ES-I3 (cell line): Measurements from ENCODE around the gene RCHY1.

Source experiments
- H3K36me3 ChIP-seq: 2 replicates; pipeline ENCODE4 v1.6.1; 2013; ENCODE audit warnings: mild to moderate bottlenecking, low read length, control low read depth, moderate library complexity; ENCODE audit not compliant: insufficient read depth
- H3K4me1 ChIP-seq: 2 replicates; pipeline ENCODE4 v1.6.1; 2013; ENCODE audit warnings: mild to moderate bottlenecking, control low read depth, low read length; ENCODE audit not compliant: insufficient read depth
- H3K9ac ChIP-seq: 2 replicates; pipeline ENCODE4 v1.6.1; 2013; ENCODE audit warnings: low read depth, mild to moderate bottlenecking, low read length, moderate library complexity
- H3K9me3 ChIP-seq: 2 replicates; pipeline ENCODE4 v1.6.1; 2013; ENCODE audit warnings: mild to moderate bottlenecking, low read length, moderate library complexity; ENCODE audit not compliant: control insufficient read depth, insufficient read depth

RCHY1 gene

DNA sequence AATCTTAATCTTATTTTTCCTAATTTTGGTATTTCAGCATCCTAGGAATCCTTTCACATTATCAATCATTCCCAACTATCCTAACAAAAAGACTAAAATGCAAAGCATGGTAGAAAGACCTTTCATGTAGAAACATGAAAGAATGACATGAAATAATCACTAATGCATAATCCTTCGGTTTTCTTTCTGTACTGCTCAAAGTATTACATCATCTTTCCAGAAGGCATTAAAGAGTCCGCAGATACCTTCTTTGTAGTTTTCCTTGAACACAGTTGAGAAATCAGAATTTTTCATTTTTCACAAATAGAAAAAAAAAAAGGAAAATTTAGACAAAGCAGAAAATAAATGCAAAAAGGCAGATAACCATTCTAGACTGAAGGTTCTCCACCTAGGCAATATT is 11.5 kb downstream of the RCHY1 start:
- H3K9ac ChIP-seq, result no peak overlapping the region
- H3K4me1 ChIP-seq, result no peaks in the 10 kb centered on the region
- H3K36me3 ChIP-seq, result no peaks in the 10 kb centered on the region; the same call in 1 of the 2 replicates
- H3K9me3 ChIP-seq, result no peaks in the 10 kb centered on the region

DNA sequence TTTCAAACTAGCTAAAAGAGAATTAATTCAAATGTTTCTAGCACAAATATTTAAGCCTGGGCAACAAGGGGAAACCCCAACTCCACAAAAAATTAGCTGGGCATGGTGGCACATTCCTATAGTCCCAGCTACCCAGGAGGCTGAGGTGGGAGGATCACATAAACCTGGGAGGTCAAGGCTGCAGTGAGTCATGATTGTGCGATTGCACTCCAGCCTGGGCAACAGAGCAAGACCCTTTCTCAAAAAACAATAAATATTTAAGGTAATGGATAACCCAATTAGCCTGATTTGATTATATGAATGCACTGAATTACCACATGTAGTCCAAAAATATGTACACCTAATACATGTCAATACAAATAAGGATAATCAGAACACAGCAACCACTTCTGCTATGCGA is 14.3 kb downstream of the RCHY1 start:
- Histone ChIP-seq H3K9me3 (no peaks in the 10 kb centered on the region), H3K4me1 (no peaks in the 10 kb centered on the region), H3K9ac (no peak overlapping the region), H3K36me3 (no peaks in the 10 kb centered on the region)

DNA sequence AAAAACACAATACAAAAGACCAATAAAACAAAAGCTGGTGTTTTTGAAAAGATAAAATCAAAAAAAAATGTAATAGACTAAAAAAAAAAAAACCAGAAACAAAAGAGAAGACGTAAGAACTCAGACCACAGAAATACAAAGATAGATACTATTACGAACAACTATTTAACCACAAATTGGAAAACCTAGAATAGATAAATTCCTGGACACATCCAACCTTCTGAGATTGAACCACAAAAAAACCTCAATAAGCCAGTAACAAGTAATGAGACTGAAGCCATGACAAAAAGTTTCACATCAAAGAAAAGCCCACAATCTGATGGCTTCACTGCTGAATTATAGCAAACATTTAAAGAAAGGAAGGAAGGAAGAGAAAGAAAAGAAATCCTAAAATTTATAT is 16.2 kb downstream of the RCHY1 start:
- no peaks in the 10 kb centered on the region for H3K9me3 ChIP-seq
- H3K36me3 ChIP-seq, result no peaks in the 10 kb centered on the region
- H3K4me1 ChIP-seq, result no peaks in the 10 kb centered on the region
- H3K9ac ChIP-seq, result no peak overlapping the region

DNA sequence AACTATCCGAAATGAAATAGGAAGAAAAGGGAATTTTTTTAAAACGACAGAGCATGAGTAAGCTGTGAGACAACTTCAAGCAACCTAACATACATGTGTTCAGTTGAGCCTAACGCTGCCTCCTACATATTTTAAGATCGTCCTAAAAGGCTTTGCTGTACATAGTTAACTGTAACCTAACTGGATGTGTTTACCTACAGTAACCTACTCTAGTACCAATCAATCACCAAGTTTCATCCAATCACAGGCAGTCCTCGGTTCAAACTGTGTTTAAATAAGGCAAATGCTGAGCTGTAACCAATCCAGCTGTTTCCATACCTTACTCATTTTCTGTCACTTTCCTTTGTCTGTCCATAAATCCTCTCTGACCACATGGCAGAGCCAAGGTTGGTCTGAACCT is 17.1 kb downstream of the RCHY1 start:
- H3K36me3 ChIP-seq, result no peaks in the 10 kb centered on the region

DNA sequence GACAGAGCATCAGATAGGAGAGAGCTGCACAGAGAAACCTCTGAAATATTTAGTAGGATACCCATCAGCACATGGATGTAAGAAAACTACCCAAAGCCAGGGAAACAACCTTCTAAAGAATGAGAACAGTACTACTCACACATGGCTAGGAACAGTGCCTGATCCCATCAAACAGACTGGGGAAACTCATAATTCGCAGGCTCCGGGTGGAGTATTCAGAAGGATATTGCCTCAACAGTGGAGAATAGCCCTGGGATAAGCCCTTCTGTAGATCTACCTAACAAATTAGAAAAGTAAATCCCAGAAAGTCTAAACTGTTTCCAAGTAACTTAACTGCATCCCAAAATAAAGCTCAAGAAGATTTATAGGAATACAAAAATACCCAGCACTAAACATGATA is 17.8 kb downstream of the RCHY1 start:
- Histone ChIP-seq H3K36me3 (no peaks in the 10 kb centered on the region), H3K9me3 (no peaks in the 10 kb centered on the region), H3K9ac (no peak overlapping the region), H3K4me1 (no peaks in the 10 kb centered on the region)

More for the DNA sequence above, 17.1 kb downstream of the RCHY1 start:
- Histone ChIP-seq H3K9ac (no peak overlapping the region), H3K4me1 (no peaks in the 10 kb centered on the region), H3K9me3 (no peaks in the 10 kb centered on the region)

- Histone ChIP-seq H3K9ac (no peak overlapping the region), H3K9me3 (no peaks in the 10 kb centered on the region), H3K4me1 (no peaks in the 10 kb centered on the region), H3K36me3 (no peaks in the 10 kb centered on the region)
Observed at GRCh38 chr4:75495476-75495875, 18.7 kb downstream of the RCHY1 start.

DNA sequence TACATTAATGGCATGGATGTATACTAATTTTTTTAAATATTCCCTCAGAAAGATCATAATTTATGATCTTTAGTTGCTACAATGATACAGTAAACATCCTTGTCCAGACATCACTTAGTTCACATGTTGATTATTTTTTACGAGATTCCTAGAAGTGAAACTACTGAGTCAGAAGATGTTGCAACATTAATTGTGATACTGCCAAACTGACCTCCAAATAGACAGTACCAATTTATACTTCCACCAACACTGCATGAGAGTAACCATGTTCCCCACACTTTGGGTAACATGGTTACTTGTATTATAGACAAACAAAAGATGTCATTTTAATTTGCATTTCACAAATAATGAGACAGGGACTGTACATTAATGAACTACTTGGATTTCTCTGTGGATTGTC is 19.6 kb downstream of the RCHY1 start:
- no peaks in the 10 kb centered on the region for H3K9me3 ChIP-seq
- H3K36me3 ChIP-seq, result no peaks in the 10 kb centered on the region
- no peaks in the 10 kb centered on the region for H3K4me1 ChIP-seq
- H3K9ac ChIP-seq, result no peak overlapping the region

GRCh38 chr4:75490155-75490554 is 24.0 kb downstream of the RCHY1 start:
- H3K36me3 ChIP-seq, result no peaks in the 10 kb centered on the region
- no peaks in the 10 kb centered on the region for H3K9me3 ChIP-seq
- no peaks in the 10 kb centered on the region for H3K4me1 ChIP-seq
- no peak overlapping the region for H3K9ac ChIP-seq

DNA sequence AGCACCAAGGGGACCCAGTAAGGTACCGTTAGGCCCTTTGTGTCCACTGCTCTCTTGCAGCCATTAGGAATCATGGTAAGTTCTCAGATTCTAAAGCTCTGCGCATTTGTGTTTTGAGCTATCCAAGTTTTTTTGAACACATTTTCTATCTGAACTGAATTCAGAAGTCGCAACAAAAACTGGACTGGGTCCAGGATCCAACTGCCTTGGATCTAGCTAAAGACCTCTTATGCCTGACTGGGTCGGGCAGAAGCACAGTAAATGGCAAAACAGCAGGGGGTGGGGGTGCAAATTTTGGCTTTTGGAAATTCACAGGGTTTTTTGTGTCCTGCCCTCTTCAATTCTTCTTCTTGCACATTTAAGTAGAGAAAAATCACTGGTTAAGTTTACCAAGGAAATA is 30.0 kb downstream of the RCHY1 start:
- H3K9me3 ChIP-seq, result no peaks in the 10 kb centered on the region
- H3K36me3 ChIP-seq, result peaks cover 3% of the 10 kb centered on the region; the same call in 1 of the 2 replicates
- no peaks in the 10 kb centered on the region for H3K4me1 ChIP-seq
- no peak overlapping the region for H3K9ac ChIP-seq

GRCh38 chr4:75477201-75477600 is 37.0 kb downstream of the RCHY1 start:
- Histone ChIP-seq H3K36me3 (peaks cover under 1% of the 10 kb centered on the region; the same call in 1 of the 2 replicates), H3K9ac (no peak overlapping the region), H3K9me3 (peaks cover 2% of the 10 kb centered on the region; the same call in 1 of the 2 replicates), H3K4me1 (no peaks in the 10 kb centered on the region)

DNA sequence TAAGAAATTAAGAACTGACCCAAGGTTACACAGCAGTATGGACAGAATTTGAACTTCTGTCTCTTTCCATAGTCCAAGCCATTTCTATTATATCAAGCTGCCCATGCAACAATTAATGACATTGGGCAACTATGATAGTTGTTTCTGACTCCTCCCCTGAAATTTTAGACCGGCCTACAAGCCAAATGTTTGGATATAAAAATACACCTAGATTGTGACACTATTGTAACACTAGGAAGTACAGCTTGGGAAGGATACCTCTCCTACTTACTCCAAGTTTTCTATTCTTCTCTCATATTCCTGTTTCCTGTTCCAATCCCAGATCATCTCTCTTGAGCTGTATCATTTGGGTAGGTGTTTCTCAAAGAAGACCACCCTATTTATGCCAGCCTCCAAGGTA is 43.5 kb downstream of the RCHY1 start:
- H3K4me1 ChIP-seq, result no peaks in the 10 kb centered on the region
- no peak overlapping the region for H3K9ac ChIP-seq
- no peaks in the 10 kb centered on the region for H3K36me3 ChIP-seq
- H3K9me3 ChIP-seq, result no peaks in the 10 kb centered on the region

DNA sequence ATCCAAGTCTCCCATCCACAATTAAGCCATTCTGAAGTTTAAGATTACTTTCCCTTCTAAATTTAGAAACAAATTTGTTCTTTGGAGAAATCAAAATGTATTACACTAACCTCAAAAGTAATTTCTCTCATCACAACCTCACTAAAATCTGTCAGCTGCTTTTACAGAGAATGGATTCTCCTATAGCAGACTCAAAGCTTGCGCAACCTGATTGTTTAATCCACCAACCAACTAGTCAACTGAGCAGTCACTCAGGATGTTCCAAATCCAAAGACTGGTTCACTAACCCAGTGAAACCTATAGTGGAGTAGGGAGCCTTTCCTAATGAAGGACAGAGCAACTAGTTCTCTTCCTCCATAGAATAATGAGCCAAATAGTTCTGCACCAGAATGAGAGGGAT is 44.3 kb downstream of the RCHY1 start:
- H3K36me3 ChIP-seq, result no peaks in the 10 kb centered on the region
- H3K4me1 ChIP-seq, result no peaks in the 10 kb centered on the region

GRCh38 chr4:75457365-75457764 is 56.8 kb downstream of the RCHY1 start:
- no peaks in the 10 kb centered on the region for H3K4me1 ChIP-seq
- H3K36me3 ChIP-seq, result no peaks in the 10 kb centered on the region
- no peaks in the 10 kb centered on the region for H3K9me3 ChIP-seq
- H3K9ac ChIP-seq, result no peak overlapping the region

More for the DNA sequence above, 44.3 kb downstream of the RCHY1 start:
- no peaks in the 10 kb centered on the region for H3K9me3 ChIP-seq
- H3K9ac ChIP-seq, result no peak overlapping the region

DNA sequence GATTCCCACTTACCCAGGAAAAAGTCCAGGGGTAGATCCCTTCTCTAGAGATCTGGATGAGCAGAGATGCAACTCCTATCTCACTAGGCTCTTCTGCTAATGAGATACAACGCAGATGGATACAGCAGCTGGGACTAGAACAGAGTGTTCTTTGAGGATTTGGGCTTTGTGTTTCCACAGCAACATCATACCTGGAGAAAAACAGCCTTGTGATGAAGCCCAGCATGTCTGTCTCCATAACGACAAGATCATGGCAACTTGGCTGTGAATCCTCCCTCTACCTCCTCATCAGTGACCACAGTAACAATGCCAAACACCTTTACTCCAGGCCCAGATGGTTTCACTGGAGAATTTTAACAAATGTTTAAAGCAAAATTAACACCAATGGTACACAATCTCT is 80.1 kb downstream of the RCHY1 start:
- H3K36me3 ChIP-seq, result no peaks in the 10 kb centered on the region
- H3K9ac ChIP-seq, result no peak overlapping the region
- H3K4me1 ChIP-seq, result no peaks in the 10 kb centered on the region
- H3K9me3 ChIP-seq, result no peaks in the 10 kb centered on the region

DNA sequence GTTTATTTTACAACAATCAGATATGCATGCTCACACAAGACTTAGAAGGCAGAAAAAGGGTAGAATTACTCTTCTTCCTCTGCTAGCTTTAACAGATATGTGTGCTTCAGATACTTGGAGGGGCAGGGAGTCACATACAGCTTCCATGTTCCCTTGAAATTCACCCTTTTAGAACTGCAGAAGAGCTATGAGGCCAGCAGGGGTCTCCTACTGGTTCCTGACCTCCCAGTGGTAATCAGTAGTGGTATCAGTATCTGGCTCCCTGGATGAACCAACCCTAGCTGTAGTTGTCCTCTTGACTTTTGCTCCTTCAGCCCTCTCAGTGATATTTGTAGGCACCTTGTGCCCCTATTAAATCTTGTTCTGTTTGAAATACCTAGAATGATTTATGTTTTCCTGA is 81.5 kb downstream of the RCHY1 start:
- no peak overlapping the region for H3K9ac ChIP-seq
- H3K9me3 ChIP-seq, result no peaks in the 10 kb centered on the region
- H3K36me3 ChIP-seq, result no peaks in the 10 kb centered on the region
- H3K4me1 ChIP-seq, result no peaks in the 10 kb centered on the region

DNA sequence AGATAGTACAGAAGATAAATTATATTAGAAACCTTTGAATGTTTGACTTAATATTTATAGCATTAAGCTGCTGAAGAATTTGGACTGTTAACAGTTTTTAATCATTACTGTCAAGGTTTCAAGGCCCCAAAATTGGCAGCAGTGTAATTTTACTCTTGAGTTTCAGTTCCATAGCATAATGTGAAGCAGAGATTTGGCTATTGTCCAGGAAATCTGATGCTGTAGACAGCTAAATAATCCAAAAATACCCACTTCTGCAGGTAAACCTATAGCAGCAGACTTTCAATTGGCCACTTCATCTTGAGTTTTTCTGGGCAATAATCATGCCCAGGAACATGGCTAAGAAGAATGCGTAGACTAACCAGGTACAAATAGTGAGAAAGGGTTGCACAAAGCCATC is 85.0 kb downstream of the RCHY1 start:
- H3K9ac ChIP-seq, result no peak overlapping the region
- no peaks in the 10 kb centered on the region for H3K9me3 ChIP-seq
- no peaks in the 10 kb centered on the region for H3K36me3 ChIP-seq
- no peaks in the 10 kb centered on the region for H3K4me1 ChIP-seq
